GM20431 (cell line): ENCODE measurements around the gene ZSWIM1.

Experiments
- in situ Hi-C: fragments of 300-500 bp; cut with MseI, MboI; formaldehyde crosslinking; loops from one replicate; pipeline ENCODE4 v1.15.0; 2020; ENCODE audit warnings: low sequenced_read_pairs; ENCODE audit not compliant: unreplicated experiment

ZSWIM1 gene

GRCh38 chr20:45904583-45905504 is 23.8 kb downstream of the ZSWIM1 start:
- in situ Hi-C loops, result no loop called here

GRCh38 chr20:45905505-45906079 is 24.6 kb downstream of the ZSWIM1 start:
- in situ Hi-C loops, result no loop called here

GRCh38 chr20:45907219-45907948 is 26.4 kb downstream of the ZSWIM1 start:
- in situ Hi-C loops, result no loop called here

GRCh38 chr20:45908084-45908483 is 27.1 kb downstream of the ZSWIM1 start:
- in situ Hi-C loops, result no loop called here

- in situ Hi-C loops, result no loop called here
Measured at GRCh38 chr20:45909336-45909808, 28.3 kb downstream of the ZSWIM1 start.

GRCh38 chr20:45909817-45910669 is 29.0 kb downstream of the ZSWIM1 start:
- in situ Hi-C loops, result no loop called here

DNA sequence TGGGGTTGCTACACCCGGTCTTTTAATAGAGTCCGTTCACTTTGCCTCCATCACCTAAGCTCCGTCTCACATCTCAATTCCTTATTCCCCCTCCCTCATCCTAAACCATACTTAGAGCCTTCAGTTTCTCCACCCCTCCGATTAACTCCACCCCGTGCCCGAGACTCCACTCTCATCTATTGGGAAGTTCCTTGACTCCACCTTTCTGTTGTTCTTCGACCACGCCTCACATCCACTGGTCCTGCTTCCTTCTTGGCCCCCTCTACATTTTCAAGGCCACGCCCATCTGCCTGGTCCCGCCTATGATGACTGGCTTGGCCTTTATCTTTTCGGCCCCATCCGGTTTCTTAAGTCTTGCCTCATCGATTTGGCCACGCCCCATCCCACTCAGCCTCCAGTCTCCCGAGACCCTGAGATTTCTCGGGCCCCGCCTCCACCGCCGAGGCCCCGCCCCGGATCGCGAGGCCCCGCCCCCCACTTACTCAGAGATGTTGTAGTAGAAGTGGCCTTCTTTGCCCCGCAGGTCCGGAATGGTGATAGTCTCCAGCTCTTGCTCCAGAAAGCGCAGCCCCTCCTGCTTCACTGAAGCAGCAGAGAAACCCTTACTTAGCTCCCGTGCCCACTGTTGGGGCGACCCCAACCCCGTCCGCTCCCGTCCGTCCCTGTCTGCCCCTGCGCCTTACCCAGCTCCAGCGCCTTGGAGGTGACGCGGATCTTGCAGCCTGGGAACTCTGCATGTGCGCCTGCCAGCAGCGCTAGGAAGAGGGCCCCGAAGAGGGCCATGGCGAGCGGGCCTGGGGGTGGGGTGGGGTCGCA is 29.9 kb downstream of the ZSWIM1 start:
- in situ Hi-C loops, result no loop called here

- in situ Hi-C loops, result no loop called here
Measured at GRCh38 chr20:45911486-45912343, 30.7 kb downstream of the ZSWIM1 start, which contains the start of gene PLTP. PLTP (minus strand) TSS chr20:45912155; CDS start chr20:45911452, 703 bp downstream.

DNA sequence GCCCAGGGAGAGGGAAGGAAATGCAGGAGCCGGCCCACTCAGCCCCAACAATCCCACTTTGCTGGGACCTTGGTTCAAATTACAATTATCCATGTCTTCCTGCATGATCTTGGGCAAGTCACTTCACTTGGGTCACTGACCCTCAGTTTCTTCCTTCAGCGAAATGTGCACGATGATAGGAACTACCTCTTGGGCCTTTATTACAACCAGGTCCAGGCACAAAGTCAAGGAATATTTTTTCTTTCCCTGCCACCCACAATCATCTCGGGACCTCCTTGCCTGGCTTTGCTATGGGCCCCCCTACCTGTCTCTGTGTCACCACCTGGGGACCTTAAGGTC is 31.3 kb downstream of the ZSWIM1 start:
- in situ Hi-C loops, result no loop called here

DNA sequence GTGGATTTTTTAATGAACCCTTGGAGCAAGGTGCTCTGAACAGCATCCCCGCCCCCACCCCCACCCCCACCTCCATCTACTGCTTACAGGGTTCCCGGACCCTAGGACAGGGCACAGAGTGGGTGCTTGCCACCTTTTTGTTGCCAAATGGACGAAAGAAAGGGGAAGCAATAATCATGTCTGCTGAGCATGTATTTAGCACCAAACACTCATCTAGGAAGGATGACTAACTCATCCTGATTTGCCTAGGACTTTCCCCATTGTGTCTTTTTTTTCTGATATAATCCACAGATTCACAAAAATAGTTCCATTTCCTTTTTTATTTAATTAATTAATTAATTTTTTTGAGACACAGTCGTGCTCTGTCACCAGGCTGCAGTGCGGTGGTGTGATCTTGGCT is 32.1 kb downstream of the ZSWIM1 start:
- in situ Hi-C loops, result no loop called here

DNA sequence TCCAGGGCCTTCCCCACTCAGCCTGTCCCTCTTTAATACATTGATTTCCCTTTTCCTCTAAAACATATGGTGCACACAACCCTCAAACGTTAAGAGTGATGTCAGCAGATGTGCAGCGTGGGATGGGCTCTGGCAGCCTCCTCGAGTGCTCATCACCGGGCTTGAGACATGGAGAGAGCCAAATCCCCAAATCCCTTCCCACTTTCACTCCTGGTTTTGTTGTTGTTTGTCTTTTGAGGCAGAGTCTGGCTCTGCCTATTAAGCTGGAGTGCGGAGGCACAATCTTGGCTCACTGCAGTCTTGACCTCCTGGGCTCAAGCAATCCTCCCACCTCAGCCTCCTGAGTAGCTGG is 36.7 kb downstream of the ZSWIM1 start:
- in situ Hi-C loops, result no loop called here

DNA sequence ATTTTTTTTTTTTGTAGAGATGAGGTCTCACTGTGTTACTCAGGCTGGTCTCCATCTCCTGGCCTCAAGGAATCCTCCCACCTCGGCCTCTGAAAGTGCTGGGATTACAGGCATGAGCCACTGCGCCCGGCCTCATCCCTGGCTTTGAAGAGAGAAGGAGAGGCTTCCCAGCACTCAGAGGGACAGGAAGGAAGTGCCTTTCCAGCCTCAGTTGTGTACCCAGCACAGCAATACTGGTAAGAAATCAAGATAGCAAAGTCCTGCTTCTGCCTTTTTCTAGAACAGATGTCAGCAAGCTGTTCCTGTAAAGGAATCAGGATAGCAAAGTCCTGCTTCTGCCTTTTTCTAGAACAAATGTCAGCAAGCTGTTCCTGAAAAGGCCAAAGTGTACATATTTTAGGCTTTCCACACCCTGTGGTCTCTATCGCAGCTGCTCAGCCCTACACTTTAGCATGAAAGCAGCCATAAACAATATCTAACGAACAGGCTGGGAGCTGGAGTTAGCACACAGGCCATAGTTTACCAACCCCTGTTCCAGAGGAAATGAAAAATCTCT is 37.2 kb downstream of the ZSWIM1 start:
- in situ Hi-C loops, result no loop called here

DNA sequence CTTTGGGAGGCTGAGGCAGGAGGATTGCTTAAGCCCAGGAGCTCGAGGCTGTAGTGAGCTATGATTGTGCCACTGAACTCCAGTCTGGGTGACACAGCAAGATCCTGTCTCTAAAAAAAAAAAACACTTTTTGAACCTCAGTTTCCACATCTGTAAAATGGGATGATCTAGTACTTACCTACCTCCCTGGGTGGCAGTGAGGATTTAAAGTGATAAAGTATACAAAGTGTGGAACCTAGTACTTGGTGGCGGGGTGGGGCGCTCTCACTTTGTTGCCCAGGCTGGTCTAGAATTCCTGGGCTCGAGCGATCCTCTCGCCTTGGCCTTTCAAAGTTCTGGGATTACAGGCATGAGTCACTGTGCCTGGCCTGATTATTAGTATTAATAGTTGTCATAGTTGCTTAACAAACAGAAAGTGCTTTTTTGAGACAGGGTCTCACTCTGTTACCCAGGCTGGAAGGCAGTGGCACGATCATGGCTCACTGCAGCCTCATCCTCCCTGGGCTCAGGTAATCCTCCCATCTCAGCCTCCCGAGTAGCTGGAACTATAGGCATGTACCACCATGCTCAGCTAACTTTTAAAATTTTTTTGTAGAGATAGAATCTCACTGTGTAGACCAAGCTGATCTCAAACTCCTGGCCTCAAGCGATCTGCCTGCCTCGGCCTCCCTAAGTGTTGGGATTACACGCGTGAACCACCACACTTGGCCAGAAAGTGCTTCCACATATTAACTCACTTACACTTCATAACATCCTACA is 37.9 kb downstream of the ZSWIM1 start:
- in situ Hi-C loops, result no loop called here

GRCh38 chr20:45919542-45920399 is 38.7 kb downstream of the ZSWIM1 start:
- in situ Hi-C loops, result no loop called here

- in situ Hi-C loops, result no loop called here
Measured at GRCh38 chr20:45920462-45921336, 39.7 kb downstream of the ZSWIM1 start.
